GM23338 (cell line): ENCODE measurements around the gene DCP2. TPM values are rescaled to one million over a fixed set of nuclear protein-coding genes. Genes with fewer than 3 reads are reported as not detected.

Experiments used
- ATAC-seq: fragments of 200-7000 bp; cut with Tn5 transposase; 3 replicates; pipeline ENCODE4 v1.9.1; 2020
- DNase-seq: peaks from one replicate; pipeline ENCODE4 v3.0.0-alpha.2; 2015; ENCODE audit warnings: low spot score
- H2AFZ ChIP-seq: fragments of 200-600 bp; sonication (generic); 2 replicates; pipeline ENCODE4 v1.8.0; 2016; ENCODE audit warnings: antibody characterized with exemption, mild to moderate bottlenecking, moderate library complexity
- H3F3A ChIP-seq: fragments of 200-600 bp; sonication (generic); replicated peaks from 2 replicates; pipeline ENCODE4 v1.8.0; 2017; ENCODE audit warnings: antibody characterized with exemption, mixed run types, low read depth
- H3K27ac ChIP-seq: fragments of 200-600 bp; sonication (generic); 2 replicates; pipeline ENCODE4 v1.6.1; 2016; ENCODE audit warnings: low read depth
- H3K27me3 ChIP-seq: fragments of 200-600 bp; sonication (generic); 2 replicates; pipeline ENCODE4 v1.8.0; 2016; ENCODE audit warnings: mild to moderate bottlenecking, mixed run types, moderate library complexity; ENCODE audit not compliant: insufficient read depth
- H3K36me3 ChIP-seq: fragments of 200-600 bp; sonication (generic); 2 replicates; pipeline ENCODE4 v1.8.0; 2016; ENCODE audit warnings: mild to moderate bottlenecking; ENCODE audit not compliant: insufficient read depth
- H3K4me1 ChIP-seq: fragments of 200-600 bp; sonication (generic); 2 replicates; pipeline ENCODE4 v1.8.0; 2016; ENCODE audit warnings: mild to moderate bottlenecking, moderate library complexity; ENCODE audit not compliant: insufficient read depth
- H3K4me2 ChIP-seq: fragments of 200-600 bp; sonication (generic); 2 replicates; pipeline ENCODE4 v1.7.1; 2017; ENCODE audit warnings: mixed run types
- H3K4me3 ChIP-seq: fragments of 200-600 bp; sonication (generic); 2 replicates; pipeline ENCODE4 v1.6.1; 2016; ENCODE audit warnings: mixed run types
- H3K79me2 ChIP-seq: fragments of 200-600 bp; sonication (generic); replicated peaks from 2 replicates; pipeline ENCODE4 v1.8.0; 2017; ENCODE audit warnings: mild to moderate bottlenecking; ENCODE audit not compliant: insufficient read depth
- H3K9me2 ChIP-seq: fragments of 200-600 bp; sonication (generic); 2 replicates; pipeline ENCODE4 v1.8.0; 2017; ENCODE audit not compliant: insufficient read depth
- H4K20me1 ChIP-seq: fragments of 200-600 bp; sonication (generic); replicated peaks from 2 replicates; pipeline ENCODE4 v1.8.0; 2017; ENCODE audit warnings: mild to moderate bottlenecking; ENCODE audit not compliant: insufficient read depth
- H3K27ac Mint-ChIP-seq: 2 replicates; pipeline ENCODE4 v1.8.0; 2020; ENCODE audit warnings: inconsistent platforms, mild to moderate bottlenecking, moderate library complexity, mixed read lengths
- H3K27me3 Mint-ChIP-seq: 3 replicates; pipeline ENCODE4 v1.8.0; 2022; ENCODE audit warnings: low read depth, mild to moderate bottlenecking, moderate library complexity, mixed read lengths, inconsistent platforms; ENCODE audit not compliant: insufficient read depth, poor library complexity
- H3K36me3 Mint-ChIP-seq: 3 replicates; pipeline ENCODE4 v1.8.0; 2021; ENCODE audit warnings: low read depth, mild to moderate bottlenecking, inconsistent platforms, moderate library complexity, mixed read lengths
- H3K4me1 Mint-ChIP-seq: 3 replicates; pipeline ENCODE4 v1.8.0; 2020; ENCODE audit warnings: mild to moderate bottlenecking, inconsistent platforms, mixed read lengths
- H3K4me3 Mint-ChIP-seq: 3 replicates; pipeline ENCODE4 v1.8.0; 2021; ENCODE audit warnings: moderate library complexity, mild to moderate bottlenecking, inconsistent platforms, mixed read lengths
- H3K9me3 Mint-ChIP-seq: 3 replicates; pipeline ENCODE4 v1.8.0; 2020; ENCODE audit warnings: moderate library complexity, mild to moderate bottlenecking, inconsistent platforms, mixed read lengths
- CREB1 ChIP-seq: fragments of 250-450 bp; sonication (Bioruptor Pico); IDR thresholded peaks from 2 replicates; pipeline ENCODE4 v1.5.0; 2020; ENCODE audit warnings: low read depth, mild to moderate bottlenecking, moderate library complexity
- CTCF ChIP-seq, 2 experiments: fragments of 200-600 bp in 1 of 2; sonication (generic) in 1 of 2; conservative IDR thresholded peaks; 2 replicates each; pipeline versions ENCODE4 v1.5.1 to v1.6.1; 2016 to 2017; ENCODE audit warnings: antibody characterized with exemption in 2 of 2, low read depth in 2 of 2, mild to moderate bottlenecking in 2 of 2, moderate library complexity in 1 of 2
- ETS1 ChIP-seq: IDR thresholded peaks from 2 replicates; pipeline ENCODE4 v1.6.1; 2016; ENCODE audit warnings: antibody characterized with exemption
- EZH2 ChIP-seq: fragments of 200-600 bp; sonication (generic); IDR thresholded peaks from one replicate; pipeline ENCODE4 v1.8.0; 2017; ENCODE audit warnings: antibody characterized with exemption, mild to moderate bottlenecking, low read depth; ENCODE audit not compliant: unreplicated experiment
- EZH2phosphoT487 ChIP-seq: fragments of 200-600 bp; sonication (generic); IDR thresholded peaks from one replicate; pipeline ENCODE4 v1.8.1; 2018; ENCODE audit warnings: antibody characterized with exemption; ENCODE audit not compliant: unreplicated experiment
- JUNB ChIP-seq: IDR thresholded peaks from one replicate; pipeline ENCODE4 v1.6.1; 2016; ENCODE audit warnings: antibody characterized with exemption; ENCODE audit not compliant: unreplicated experiment
- NANOG ChIP-seq: IDR thresholded peaks from 2 replicates; pipeline ENCODE4 v1.6.1; 2016; ENCODE audit warnings: antibody characterized with exemption, borderline replicate concordance
- POLR2AphosphoS5 ChIP-seq: IDR thresholded peaks from 2 replicates; pipeline ENCODE4 v1.6.1; 2016; ENCODE audit warnings: antibody characterized with exemption, low read depth
- REST ChIP-seq: IDR thresholded peaks from one replicate; pipeline ENCODE4 v1.6.1; 2018; ENCODE audit warnings: antibody characterized with exemption; ENCODE audit not compliant: unreplicated experiment
- STAT1 ChIP-seq: IDR thresholded peaks from one replicate; pipeline ENCODE4 v1.6.1; 2016; ENCODE audit warnings: antibody characterized with exemption; ENCODE audit not compliant: unreplicated experiment
- ZNF114 ChIP-seq: fragments of 250-450 bp; sonication (Bioruptor Pico); IDR thresholded peaks from 2 replicates; pipeline ENCODE4 v1.5.0; 2020; ENCODE audit warnings: mild to moderate bottlenecking, moderate library complexity
- ZNF462 ChIP-seq: fragments of 250-450 bp; sonication (Bioruptor Pico); IDR thresholded peaks from 2 replicates; pipeline ENCODE4 v1.5.0; 2020; ENCODE audit warnings: mild to moderate bottlenecking, moderate library complexity
- polyA plus RNA-seq: library from polyadenylated mRNA; unstranded; fragments of >200 nt; fragmentation: Nextera tagmentation; extraction: Ambion mirVana; gene quantifications from 2 replicates; pipeline ENCODE4 v1.2.1, GENCODE V29; 2016
- total RNA-seq: library from RNA; depleted of rRNA; stranded (reverse); fragments of >200 nt; shearing (Covaris generic); gene quantifications from 2 replicates; pipeline ENCODE4 v1.2.3, GENCODE V29; 2014

DCP2 gene
- total and polyA plus RNA-seq, 2 experiments from 2014 or later: 96.6 to 165 TPM

GRCh38 chr5:112996830-112997374, 20.3 kb downstream of the DCP2 start (continued):
- TF ChIP-seq ZNF462 (CRISPR knock-in tag): no peak
- TF ChIP-seq EZH2phosphoT487: no peak
- TF ChIP-seq POLR2AphosphoS5: no peak
- TF ChIP-seq EZH2: no peak
- no peak for TF ChIP-seq CREB1 (CRISPR knock-in tag)
- TF ChIP-seq ZNF114 (CRISPR knock-in tag): no peak
- no peak for TF ChIP-seq JUNB

GRCh38 chr5:112998296-112998695, 21.7 kb downstream of the DCP2 start:
- Histone ChIP-seq H3K79me2 (peaks cover 41% of the 10 kb centered on the region), H3K4me1 (peaks cover 4% of the 10 kb centered on the region), H4K20me1 (peaks cover 10% of the 10 kb centered on the region; the same call in 1 of the 2 replicates), H3K27ac (no peak overlapping the region), H3K4me3 (no peak overlapping the region), H3K4me2 (no peak overlapping the region), H3K9me2 (no peaks in the 10 kb centered on the region), H2AFZ (no peak overlapping the region), H3K27me3 (no peaks in the 10 kb centered on the region), H3K36me3 (peaks cover 22% of the 10 kb centered on the region; the same call in 1 of the 2 replicates), H3F3A (peaks cover 5% of the 10 kb centered on the region; the same call in 1 of the 2 replicates)
- Mint-ChIP-seq H3K9me3 (no peaks in the 10 kb centered on the region), H3K36me3 (peaks cover 50% of the 10 kb centered on the region), H3K4me3 (no peak overlapping the region), H3K27ac (peak overlapping the region; percentile 90; the same call in 1 of the 2 replicates), H3K27me3 (peaks cover 4% of the 10 kb centered on the region), H3K4me1 (peaks cover 14% of the 10 kb centered on the region)
- no peak for ATAC-seq
- DNase-seq: no peak
- TF ChIP-seq EZH2 (no peak), EZH2phosphoT487 (no peak), ZNF114 (CRISPR knock-in tag) (no peak), ETS1 (no peak), POLR2AphosphoS5 (no peak), CREB1 (CRISPR knock-in tag) (no peak), REST (no peak), JUNB (no peak), NANOG (no peak), CTCF (conservative IDR thresholded peaks at IDR 0.05; ENCODE audit: low read depth in 2 of 2) (no peak), STAT1 (no peak)
